ENCODE measurements around the gene RUVBL2. TPM values are rescaled to one million over a fixed set of nuclear protein-coding genes. Genes with fewer than 3 reads are reported as not detected.
A peak's percentile ranks its signal among the peaks of the same experiment; 100 is the strongest.

Gene RUVBL2
- total RNA-seq, 1 experiment from 2014 or later: 170 TPM

DNA sequence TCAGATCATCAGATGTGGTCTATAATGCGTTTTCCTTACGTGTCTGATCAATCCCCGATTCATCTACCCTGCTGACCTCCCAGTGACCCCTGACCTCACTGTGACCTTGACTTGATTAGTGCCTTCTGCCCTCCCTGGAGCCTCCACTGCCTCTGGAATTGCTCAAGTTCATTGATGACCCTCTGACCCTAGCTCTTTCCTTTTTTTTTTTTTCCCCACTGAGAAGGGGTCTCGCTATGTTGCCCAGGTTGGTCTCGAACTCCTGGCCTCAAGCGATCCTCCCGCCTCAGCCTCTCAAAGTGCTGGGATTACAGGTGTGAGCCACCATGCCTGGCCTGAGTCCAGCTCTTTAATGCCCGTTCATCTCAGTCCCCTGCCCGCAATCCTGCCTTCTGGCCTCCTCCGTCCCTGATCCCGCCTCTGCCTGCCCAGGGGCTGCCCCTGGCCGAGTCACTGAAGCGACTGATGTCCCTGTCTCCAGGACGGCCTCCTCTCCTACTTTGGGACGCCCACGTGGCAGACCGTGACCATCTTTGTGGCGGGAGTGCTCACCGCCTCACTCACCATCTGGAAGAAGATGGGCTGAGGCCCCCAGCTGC lies 32.5 kb upstream of the RUVBL2 start:
- DNase-seq (ENCODE audit: low read depth, low spot score) (no peak), ATAC-seq (no peak)
- ChIA-PET POLR2A (interaction anchor here (0.6 to 0.7 kb wide), 3 partner anchors 9 to 296 kb away, joined by 3 to 12 read pairs (median 4); no protein-coding TSS in a partner anchor), CTCF (interaction anchor here (0.8 kb wide), 1 partner anchor 9 kb away, joined by 3 read pairs; no protein-coding TSS in a partner anchor)
- Histone ChIP-seq H3K4me3 (ENCODE audit: low read depth in 2 of 2, low read length in 2 of 2) (no peak overlapping the region), H3K9me3 (ENCODE audit: control insufficient read depth, insufficient read depth, low read depth, low read length) (no peaks in the 10 kb centered on the region), H3K4me1 (ENCODE audit: control insufficient read depth, insufficient read depth, low read length) (peaks cover 30% of the 10 kb centered on the region), H3K36me3 (ENCODE audit: control insufficient read depth, insufficient read depth, low read length) (no peaks in the 10 kb centered on the region; the same call in 1 of the 2 replicates), H3K27me3 (ENCODE audit: control insufficient read depth, insufficient read depth, low read length) (no peaks in the 10 kb centered on the region), H3K27ac (ENCODE audit: low read length) (no peak overlapping the region; the same call in 1 of the 2 replicates)
- TF ChIP-seq TCF7L2 (IDR thresholded peaks at IDR 0.05; ENCODE audit: low read depth, low read length) (no peak), POLR2AphosphoS5 (IDR thresholded peaks at IDR 0.05; ENCODE audit: low read depth, low read length) (no peak), SIN3A (IDR thresholded peaks at IDR 0.05; ENCODE audit: borderline replicate concordance, insufficient read depth, low read depth, low read length) (no peak)
- TF ChIP-seq, protein P1, sequence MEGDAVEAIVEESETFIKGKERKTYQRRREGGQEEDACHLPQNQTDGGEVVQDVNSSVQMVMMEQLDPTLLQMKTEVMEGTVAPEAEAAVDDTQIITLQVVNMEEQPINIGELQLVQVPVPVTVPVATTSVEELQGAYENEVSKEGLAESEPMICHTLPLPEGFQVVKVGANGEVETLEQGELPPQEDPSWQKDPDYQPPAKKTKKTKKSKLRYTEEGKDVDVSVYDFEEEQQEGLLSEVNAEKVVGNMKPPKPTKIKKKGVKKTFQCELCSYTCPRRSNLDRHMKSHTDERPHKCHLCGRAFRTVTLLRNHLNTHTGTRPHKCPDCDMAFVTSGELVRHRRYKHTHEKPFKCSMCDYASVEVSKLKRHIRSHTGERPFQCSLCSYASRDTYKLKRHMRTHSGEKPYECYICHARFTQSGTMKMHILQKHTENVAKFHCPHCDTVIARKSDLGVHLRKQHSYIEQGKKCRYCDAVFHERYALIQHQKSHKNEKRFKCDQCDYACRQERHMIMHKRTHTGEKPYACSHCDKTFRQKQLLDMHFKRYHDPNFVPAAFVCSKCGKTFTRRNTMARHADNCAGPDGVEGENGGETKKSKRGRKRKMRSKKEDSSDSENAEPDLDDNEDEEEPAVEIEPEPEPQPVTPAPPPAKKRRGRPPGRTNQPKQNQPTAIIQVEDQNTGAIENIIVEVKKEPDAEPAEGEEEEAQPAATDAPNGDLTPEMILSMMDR (IDR thresholded peaks at IDR 0.05): no peak
- TF ChIP-seq, protein P2, sequence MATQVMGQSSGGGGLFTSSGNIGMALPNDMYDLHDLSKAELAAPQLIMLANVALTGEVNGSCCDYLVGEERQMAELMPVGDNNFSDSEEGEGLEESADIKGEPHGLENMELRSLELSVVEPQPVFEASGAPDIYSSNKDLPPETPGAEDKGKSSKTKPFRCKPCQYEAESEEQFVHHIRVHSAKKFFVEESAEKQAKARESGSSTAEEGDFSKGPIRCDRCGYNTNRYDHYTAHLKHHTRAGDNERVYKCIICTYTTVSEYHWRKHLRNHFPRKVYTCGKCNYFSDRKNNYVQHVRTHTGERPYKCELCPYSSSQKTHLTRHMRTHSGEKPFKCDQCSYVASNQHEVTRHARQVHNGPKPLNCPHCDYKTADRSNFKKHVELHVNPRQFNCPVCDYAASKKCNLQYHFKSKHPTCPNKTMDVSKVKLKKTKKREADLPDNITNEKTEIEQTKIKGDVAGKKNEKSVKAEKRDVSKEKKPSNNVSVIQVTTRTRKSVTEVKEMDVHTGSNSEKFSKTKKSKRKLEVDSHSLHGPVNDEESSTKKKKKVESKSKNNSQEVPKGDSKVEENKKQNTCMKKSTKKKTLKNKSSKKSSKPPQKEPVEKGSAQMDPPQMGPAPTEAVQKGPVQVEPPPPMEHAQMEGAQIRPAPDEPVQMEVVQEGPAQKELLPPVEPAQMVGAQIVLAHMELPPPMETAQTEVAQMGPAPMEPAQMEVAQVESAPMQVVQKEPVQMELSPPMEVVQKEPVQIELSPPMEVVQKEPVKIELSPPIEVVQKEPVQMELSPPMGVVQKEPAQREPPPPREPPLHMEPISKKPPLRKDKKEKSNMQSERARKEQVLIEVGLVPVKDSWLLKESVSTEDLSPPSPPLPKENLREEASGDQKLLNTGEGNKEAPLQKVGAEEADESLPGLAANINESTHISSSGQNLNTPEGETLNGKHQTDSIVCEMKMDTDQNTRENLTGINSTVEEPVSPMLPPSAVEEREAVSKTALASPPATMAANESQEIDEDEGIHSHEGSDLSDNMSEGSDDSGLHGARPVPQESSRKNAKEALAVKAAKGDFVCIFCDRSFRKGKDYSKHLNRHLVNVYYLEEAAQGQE (IDR thresholded peaks at IDR 0.05; ENCODE audit: insufficient read depth in 1 of 2, low read depth in 2 of 2, low read length in 1 of 2): no peak
- no TSS peak for BruUV-seq (replicated peaks)
- intact Hi-C loops (cut with micrococcal nuclease; ENCODE audit: unreplicated experiment): no loop called here
- in situ Hi-C loops (cut with HindIII; ENCODE audit: low pct_unique_long_range_greater_than_20kb, low sequenced_read_pairs): no loop called here

DNA sequence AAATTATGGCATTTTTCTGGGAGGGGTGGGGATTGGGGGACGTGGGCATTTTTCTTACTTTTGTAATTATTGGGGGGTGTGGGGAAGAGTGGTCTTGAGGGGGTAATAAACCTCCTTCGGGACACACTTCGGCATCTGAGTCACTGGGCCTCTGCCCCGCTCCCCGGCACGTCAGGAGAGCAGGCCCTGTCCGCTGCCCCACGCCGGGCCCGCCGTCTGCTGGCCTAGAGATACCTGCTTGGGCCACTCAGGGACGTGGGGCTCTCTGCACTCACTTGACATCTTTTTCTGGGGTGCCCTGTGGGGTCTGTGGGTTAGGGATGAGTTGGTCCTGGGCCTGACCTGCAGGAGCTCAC lies 32.0 kb upstream of the RUVBL2 start:
- Histone ChIP-seq H3K27ac (ENCODE audit: low read length) (peak overlapping the region; percentile 88), H3K4me3 (ENCODE audit: low read depth in 2 of 2, low read length in 2 of 2) (no peak overlapping the region), H3K4me1 (ENCODE audit: control insufficient read depth, insufficient read depth, low read length) (peaks cover 30% of the 10 kb centered on the region), H3K27me3 (ENCODE audit: control insufficient read depth, insufficient read depth, low read length) (no peaks in the 10 kb centered on the region), H3K36me3 (ENCODE audit: control insufficient read depth, insufficient read depth, low read length) (peaks cover 2% of the 10 kb centered on the region), H3K9me3 (ENCODE audit: control insufficient read depth, insufficient read depth, low read depth, low read length) (no peaks in the 10 kb centered on the region)
- ChIA-PET CTCF (interaction anchor here (0.8 kb wide), 1 partner anchor 9 kb away, joined by 3 read pairs; no protein-coding TSS in a partner anchor), POLR2A (interaction anchor here (0.6 to 0.7 kb wide), 3 partner anchors 9 to 296 kb away, joined by 4 to 12 read pairs (median 9); no protein-coding TSS in a partner anchor)
- in situ Hi-C loops (cut with HindIII; ENCODE audit: low pct_unique_long_range_greater_than_20kb, low sequenced_read_pairs): no loop called here
- no peak for TF ChIP-seq POLR2AphosphoS5 (IDR thresholded peaks at IDR 0.05; ENCODE audit: low read depth, low read length)
- TF ChIP-seq, protein P2 (IDR thresholded peaks at IDR 0.05; ENCODE audit: insufficient read depth in 1 of 2, low read depth in 2 of 2, low read length in 1 of 2): no peak
- no peak for TF ChIP-seq TCF7L2 (IDR thresholded peaks at IDR 0.05; ENCODE audit: low read depth, low read length)
- TF ChIP-seq, protein P1 (IDR thresholded peaks at IDR 0.05): no peak
- TF ChIP-seq SIN3A (IDR thresholded peaks at IDR 0.05; ENCODE audit: borderline replicate concordance, insufficient read depth, low read depth, low read length): no peak
- ATAC-seq: no peak
- DNase-seq (ENCODE audit: low read depth, low spot score): no peak
- intact Hi-C loops (cut with micrococcal nuclease; ENCODE audit: unreplicated experiment): no loop called here
- BruUV-seq (replicated peaks): no TSS peak
